ENCODE measurements around the gene ANKRD33B.

The ANKRD33B gene

DNA sequence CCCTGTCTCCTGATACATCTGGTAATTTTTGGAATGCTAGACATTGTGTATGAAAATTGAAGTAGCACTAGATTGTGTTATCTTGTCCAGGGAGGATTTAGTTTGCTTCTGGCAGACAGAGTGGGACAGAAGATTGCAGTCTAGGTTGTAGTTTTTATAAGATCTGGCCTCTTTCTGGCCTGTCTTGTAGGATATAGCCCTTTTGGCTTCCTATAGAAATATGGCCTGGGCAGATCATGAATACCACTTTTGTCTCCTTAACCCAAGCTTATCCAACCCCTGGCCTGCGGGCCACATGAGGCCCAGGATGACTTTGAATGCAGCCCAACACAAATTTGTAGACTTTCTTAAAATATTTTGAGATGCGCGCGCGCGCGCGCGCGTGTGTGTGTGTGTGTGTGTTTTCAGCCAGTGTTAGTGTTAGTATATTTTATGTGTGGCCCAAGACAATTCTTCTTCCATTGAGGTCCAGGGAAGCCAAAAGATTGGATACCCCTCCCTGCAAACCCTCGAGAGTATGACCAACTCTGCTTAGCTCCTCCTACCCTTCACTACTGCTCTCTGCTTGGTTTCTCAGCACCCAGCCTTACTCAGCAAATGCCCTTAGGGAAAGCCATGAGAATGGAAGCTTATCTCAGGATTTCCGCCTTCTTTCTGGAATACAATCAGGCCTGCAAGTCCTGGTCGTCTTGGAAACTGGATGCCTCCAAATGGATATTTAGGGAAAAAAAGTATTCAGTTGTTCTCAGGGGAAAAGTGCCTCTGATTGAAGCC lies 26.5 kb downstream of the ANKRD33B start:
- Histone ChIP-seq H3K4me1 (ENCODE audit: low read length) (peaks cover 5% of the 10 kb centered on the region; the same call in 1 of the 2 replicates), H3K4me3 (ENCODE audit: low read length) (no peak overlapping the region), H3K9me3 (replicated peaks; ENCODE audit: insufficient read depth, low read length) (no peaks in the 10 kb centered on the region), H2AFZ (ENCODE audit: low read length) (no peak overlapping the region), H3K36me3 (replicated peaks; ENCODE audit: insufficient read depth, low read length) (no peaks in the 10 kb centered on the region), H3K27ac (ENCODE audit: low read length) (no peak overlapping the region), H3K27me3 (replicated peaks; ENCODE audit: insufficient read depth, low read length) (no peaks in the 10 kb centered on the region), H3K4me2 (ENCODE audit: low read depth, low read length) (no peak overlapping the region), H4K20me1 (ENCODE audit: insufficient read depth, low read length) (no peaks in the 10 kb centered on the region), H3K9me2 (replicated peaks; ENCODE audit: insufficient read depth, low read length) (no peaks in the 10 kb centered on the region), H3F3A (ENCODE audit: insufficient read depth, low read length) (no peaks in the 10 kb centered on the region), H3K79me2 (ENCODE audit: low read length) (peaks cover 63% of the 10 kb centered on the region), H3K9ac (ENCODE audit: low read length) (no peak overlapping the region)
- TF ChIP-seq CTCF (IDR thresholded peaks at IDR 0.05; ENCODE audit: low read length) (no peak), EZH2 (optimal IDR thresholded peaks at IDR 0.05; ENCODE audit: low read depth, low read length) (no peak), EZH2phosphoT487 (IDR thresholded peaks at IDR 0.05; ENCODE audit: low read length) (no peak)
- DNase-seq, result no peak

DNA sequence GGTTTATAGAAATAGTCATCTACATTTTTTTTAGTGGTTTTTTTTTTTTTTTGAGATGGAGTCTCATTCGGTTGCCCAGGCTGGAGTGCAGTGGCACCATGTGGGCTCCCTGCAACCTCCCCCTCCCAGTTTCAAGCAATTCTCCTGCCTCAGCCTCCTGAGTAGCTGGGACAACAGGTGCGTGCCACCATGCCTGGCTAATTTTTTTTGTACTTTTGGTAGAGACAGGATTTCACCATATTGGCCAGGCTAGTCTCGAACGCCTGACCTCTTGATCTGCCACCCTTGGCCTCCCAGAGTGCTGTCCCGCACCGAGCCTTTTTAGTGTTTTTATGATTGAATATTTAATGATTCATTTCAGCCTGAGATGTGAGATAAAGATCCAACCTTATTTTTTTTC lies 27.3 kb downstream of the ANKRD33B start:
- H2AFZ ChIP-seq (ENCODE audit: low read length), result no peak overlapping the region
- no peaks in the 10 kb centered on the region for H4K20me1 ChIP-seq (ENCODE audit: insufficient read depth, low read length)
- no peak for TF ChIP-seq EZH2phosphoT487 (IDR thresholded peaks at IDR 0.05; ENCODE audit: low read length)
- no peak for TF ChIP-seq EZH2 (optimal IDR thresholded peaks at IDR 0.05; ENCODE audit: low read depth, low read length)
- TF ChIP-seq CTCF (IDR thresholded peaks at IDR 0.05; ENCODE audit: low read length), result no peak
- H3K4me2 ChIP-seq (ENCODE audit: low read depth, low read length), result no peak overlapping the region
- H3K27me3 ChIP-seq (replicated peaks; ENCODE audit: insufficient read depth, low read length), result no peaks in the 10 kb centered on the region
- no peak overlapping the region for H3K4me3 ChIP-seq (ENCODE audit: low read length)
- H3K9me3 ChIP-seq (replicated peaks; ENCODE audit: insufficient read depth, low read length), result no peaks in the 10 kb centered on the region
- no peak for DNase-seq
- no peaks in the 10 kb centered on the region for H3K36me3 ChIP-seq (replicated peaks; ENCODE audit: insufficient read depth, low read length)
- no peaks in the 10 kb centered on the region for H3K9me2 ChIP-seq (replicated peaks; ENCODE audit: insufficient read depth, low read length)
- H3F3A ChIP-seq (ENCODE audit: insufficient read depth, low read length), result no peaks in the 10 kb centered on the region
- H3K27ac ChIP-seq (ENCODE audit: low read length), result no peak overlapping the region
- H3K79me2 ChIP-seq (ENCODE audit: low read length), result peaks cover 62% of the 10 kb centered on the region
- H3K4me1 ChIP-seq (ENCODE audit: low read length), result peaks cover 5% of the 10 kb centered on the region; the same call in 1 of the 2 replicates
- H3K9ac ChIP-seq (ENCODE audit: low read length), result no peak overlapping the region

- no peaks in the 10 kb centered on the region for H3K9me2 ChIP-seq (replicated peaks; ENCODE audit: insufficient read depth, low read length)
- no peak overlapping the region for H3K27ac ChIP-seq (ENCODE audit: low read length)
- TF ChIP-seq CTCF (IDR thresholded peaks at IDR 0.05; ENCODE audit: low read length) (no peak), EZH2phosphoT487 (IDR thresholded peaks at IDR 0.05; ENCODE audit: low read length) (no peak), EZH2 (optimal IDR thresholded peaks at IDR 0.05; ENCODE audit: low read depth, low read length) (no peak)
- H3K4me1 ChIP-seq (ENCODE audit: low read length), result peaks cover 5% of the 10 kb centered on the region; the same call in 1 of the 2 replicates
- H2AFZ ChIP-seq (ENCODE audit: low read length), result no peak overlapping the region
- H3F3A ChIP-seq (ENCODE audit: insufficient read depth, low read length), result peaks cover under 1% of the 10 kb centered on the region; the same call in 1 of the 2 replicates
- no peaks in the 10 kb centered on the region for H3K27me3 ChIP-seq (replicated peaks; ENCODE audit: insufficient read depth, low read length)
- no peaks in the 10 kb centered on the region for H4K20me1 ChIP-seq (ENCODE audit: insufficient read depth, low read length)
- H3K9ac ChIP-seq (ENCODE audit: low read length), result no peak overlapping the region
- H3K79me2 ChIP-seq (ENCODE audit: low read length), result peaks cover 63% of the 10 kb centered on the region
- H3K36me3 ChIP-seq (replicated peaks; ENCODE audit: insufficient read depth, low read length), result no peaks in the 10 kb centered on the region
- H3K4me2 ChIP-seq (ENCODE audit: low read depth, low read length), result no peak overlapping the region
- no peaks in the 10 kb centered on the region for H3K9me3 ChIP-seq (replicated peaks; ENCODE audit: insufficient read depth, low read length)
- H3K4me3 ChIP-seq (ENCODE audit: low read length), result no peak overlapping the region
- no peak for DNase-seq
Measured at GRCh38 chr5:10591966-10592365, 28.1 kb downstream of the ANKRD33B start.

Measured in MM.1S (cell line).